Measurements from ENCODE around the gene ZSCAN2.

Gene ZSCAN2

DNA sequence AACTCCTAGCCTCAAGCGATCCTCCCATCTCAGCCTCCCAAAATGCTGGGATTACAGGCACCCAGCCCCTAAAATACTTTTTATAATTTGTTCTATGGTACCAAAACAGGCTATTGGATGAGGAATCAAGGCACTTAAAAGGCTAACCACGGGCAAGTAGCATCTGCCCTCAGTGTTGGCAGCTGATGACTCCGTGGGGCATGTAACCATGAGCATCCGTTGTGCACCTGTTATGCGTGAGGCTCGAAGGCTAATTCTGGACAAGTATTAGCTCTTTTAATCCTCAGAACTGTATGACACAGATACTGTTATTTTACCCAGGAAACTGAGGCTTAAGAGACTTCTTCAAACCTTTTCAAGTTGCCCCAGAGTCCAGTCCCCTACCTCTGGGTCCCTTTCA is 43.0 kb downstream of the ZSCAN2 start:
- no peak for DNase-seq

DNA sequence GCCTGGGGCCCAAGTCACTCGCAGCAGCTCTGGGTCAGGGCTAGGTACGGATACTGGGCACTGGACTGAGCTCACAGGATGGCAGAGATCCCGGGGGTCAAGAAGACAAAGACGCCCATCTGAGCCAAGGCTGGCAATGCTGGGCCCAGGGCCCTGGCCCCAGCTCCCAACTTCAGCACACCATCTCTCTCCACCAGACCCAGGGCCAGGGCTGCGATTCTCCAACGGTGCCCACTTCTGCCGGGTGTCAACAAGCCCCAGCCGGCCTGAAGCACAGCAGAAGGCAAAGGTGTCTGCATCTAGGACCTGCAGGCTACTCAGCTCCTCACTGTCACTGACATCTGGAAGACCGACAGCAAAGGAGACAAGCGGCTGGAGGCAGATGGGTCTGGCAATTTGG is 44.7 kb downstream of the ZSCAN2 start:
- DNase-seq = no peak

DNA sequence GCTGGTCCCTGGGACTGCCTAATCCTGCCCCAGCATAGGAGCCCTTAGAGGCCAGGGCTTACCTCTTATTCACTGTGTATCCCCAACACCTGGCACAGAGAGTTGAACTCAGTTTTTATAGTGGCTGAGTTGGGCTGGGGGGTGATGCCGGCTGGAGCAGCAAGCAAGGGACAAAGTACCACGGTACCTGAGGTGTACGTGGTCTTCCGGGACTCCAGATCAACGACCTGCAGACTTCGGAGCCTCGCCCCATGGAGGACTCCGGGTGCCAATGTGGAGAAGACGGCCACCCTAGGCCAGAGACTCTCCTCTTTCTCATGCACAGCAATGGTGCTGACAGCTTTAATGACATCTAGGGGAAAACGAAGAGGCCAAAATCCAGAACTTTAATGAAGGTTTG is 45.2 kb downstream of the ZSCAN2 start:
- no peak for DNase-seq

GRCh38 chr15:84647726-84648125 is 46.9 kb downstream of the ZSCAN2 start:
- DNase-seq = no peak

- no peak for DNase-seq
Measured at GRCh38 chr15:84648539-84648938, 47.7 kb downstream of the ZSCAN2 start.

GRCh38 chr15:84649706-84650105 is 48.9 kb downstream of the ZSCAN2 start:
- no peak for DNase-seq

GRCh38 chr15:84653584-84653909 is 52.7 kb downstream of the ZSCAN2 start:
- DNase-seq = no peak

DNA sequence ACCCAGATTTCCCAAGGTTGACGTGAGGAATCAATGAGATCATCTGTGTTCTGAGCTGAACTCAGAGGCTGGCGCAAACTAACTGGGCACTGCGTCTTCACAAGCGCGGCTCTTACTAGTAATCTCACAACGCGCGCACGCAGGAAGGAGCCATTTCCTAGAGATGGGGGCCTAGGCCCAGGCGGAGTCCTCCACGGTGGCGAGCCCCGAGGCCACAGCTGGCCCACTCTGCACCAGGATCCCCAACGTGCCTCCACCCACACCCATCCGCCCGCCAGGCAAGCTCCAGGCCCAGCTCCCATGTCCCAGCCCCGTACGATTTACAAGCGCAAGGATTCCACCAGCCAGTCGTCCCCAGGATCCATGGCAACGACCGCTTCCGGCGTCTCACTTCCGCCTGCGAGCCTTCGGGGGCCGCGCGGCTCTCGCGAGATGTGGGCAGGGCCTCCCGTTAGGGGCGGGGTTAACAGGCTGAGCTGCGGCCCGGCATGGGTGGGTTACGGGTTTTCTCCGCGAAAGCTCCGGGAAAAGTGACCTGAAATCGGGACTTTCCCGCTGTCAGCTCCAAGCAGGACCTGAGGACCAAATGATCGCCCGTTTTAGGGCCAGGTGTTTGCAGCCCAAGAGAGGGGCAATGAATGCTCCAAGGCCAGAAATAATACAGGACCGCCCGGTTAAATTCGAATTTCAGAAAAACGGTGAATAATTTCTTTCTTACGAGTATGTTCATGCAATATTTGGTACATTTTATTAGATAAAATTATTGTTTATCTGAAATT is 53.3 kb downstream of the ZSCAN2 start, which contains the start of gene WDR73:
WDR73 (minus strand) TSS at position 374 of the 779 bp plus-strand sequence; CDS start at position 365, 9 bp downstream.
- DNase-seq = peak; percentile 98 to 99

- DNase-seq = peak; percentile 86 to 87
Measured at GRCh38 chr15:84654689-84655453, 54.1 kb downstream of the ZSCAN2 start.

GRCh38 chr15:84656972-84657371 is 56.2 kb downstream of the ZSCAN2 start:
- no peak for DNase-seq

- no peak for DNase-seq
Measured at GRCh38 chr15:84657748-84658079, 56.9 kb downstream of the ZSCAN2 start.

- peak; percentile 86 to 89 for DNase-seq
Measured at GRCh38 chr15:84658080-84658787, 57.4 kb downstream of the ZSCAN2 start, which contains the start of gene NMB. TSS of gene NMB (minus strand) at chr15:84658199. CDS start at chr15:84658152, 47 bp downstream.

DNA sequence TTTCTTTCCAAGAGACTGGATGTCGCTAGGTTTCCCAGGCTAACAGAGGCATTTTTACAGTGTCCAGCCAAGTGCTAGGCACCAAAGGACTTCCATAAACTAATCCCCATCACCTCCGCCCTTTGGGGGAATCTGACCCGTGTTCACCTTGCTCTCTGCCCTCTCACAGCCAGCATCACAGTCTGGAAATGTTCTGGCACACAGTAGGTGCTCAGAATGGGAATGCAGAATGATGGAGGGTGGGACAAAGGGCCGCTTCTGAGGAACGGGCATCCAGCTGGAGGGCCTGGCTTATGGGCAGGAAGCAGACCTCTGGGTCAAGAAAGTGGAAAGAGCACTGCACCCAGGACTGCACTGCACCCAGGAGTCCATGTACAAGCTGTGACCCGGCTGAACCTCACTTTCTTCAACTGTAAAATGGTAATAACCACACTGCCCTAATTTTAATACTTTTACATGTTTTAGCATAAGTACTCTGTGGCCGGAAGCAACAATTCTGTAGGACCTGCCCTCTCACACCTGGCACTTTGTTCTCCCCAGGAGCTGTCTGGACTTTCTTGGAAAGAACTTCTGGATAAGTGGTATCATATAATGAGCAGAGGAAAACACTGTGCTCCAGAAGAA is 58.1 kb downstream of the ZSCAN2 start:
- DNase-seq = no peak

DNA sequence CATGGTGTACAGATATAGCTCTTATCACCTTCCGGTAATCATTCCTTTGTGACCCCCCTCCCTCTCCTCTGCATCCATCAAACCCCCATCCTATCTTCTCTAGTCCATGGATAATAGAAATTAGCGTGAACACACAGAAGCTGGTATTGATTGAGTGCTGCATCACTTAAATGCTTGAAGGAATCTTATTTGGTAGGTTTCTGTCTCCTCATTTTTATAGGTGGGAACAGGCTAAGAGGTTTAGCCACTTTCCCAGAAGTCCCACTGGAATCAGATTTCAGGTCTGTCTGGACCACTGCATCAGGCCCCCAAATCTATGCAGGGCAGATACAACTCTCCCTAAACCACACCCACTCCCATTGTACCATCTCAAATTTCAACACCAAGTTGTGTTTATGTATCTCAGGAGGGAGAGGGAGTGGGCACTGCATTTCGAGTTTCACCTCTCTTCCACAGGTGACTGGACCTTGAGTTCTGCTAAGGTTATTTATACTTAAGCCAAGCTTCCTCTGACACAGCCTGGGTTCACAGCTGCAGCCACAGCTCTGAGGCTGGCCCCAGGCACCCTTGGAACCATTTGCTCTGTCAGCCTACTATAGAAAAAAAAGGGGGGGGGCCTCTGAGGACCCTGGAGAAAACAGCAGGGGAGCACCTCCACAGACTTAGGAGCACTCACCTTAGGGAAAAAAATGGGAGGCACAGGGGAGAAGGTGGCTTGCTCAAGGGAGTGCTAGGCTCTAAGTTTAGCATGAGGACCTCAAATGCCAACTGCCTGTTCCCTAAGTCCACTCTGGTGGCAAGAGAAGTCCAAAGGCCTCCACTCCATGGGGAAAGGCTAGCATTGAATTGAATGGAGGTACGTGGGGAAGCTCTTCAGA is 59.3 kb downstream of the ZSCAN2 start:
- DNase-seq = no peak

DNA sequence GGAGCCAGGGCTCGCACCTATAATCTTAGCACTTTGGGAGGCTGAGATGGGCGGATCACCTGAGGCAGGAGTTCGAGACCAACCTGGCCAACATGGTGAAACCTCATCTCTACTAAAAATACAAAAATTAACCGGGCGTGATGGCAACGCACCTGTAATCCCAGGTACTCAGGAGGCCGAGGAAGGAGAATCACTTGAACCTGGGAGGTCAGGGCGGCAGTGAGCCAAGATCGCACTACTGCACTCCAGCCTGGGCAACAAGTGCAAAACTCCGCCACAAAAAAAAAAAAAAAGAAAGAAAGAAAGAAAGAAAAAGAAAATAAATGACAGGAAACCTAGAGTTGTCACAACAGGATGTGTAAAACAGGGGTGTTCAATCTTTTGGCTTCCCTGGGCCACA is 60.2 kb downstream of the ZSCAN2 start:
- DNase-seq = no peak

DNA sequence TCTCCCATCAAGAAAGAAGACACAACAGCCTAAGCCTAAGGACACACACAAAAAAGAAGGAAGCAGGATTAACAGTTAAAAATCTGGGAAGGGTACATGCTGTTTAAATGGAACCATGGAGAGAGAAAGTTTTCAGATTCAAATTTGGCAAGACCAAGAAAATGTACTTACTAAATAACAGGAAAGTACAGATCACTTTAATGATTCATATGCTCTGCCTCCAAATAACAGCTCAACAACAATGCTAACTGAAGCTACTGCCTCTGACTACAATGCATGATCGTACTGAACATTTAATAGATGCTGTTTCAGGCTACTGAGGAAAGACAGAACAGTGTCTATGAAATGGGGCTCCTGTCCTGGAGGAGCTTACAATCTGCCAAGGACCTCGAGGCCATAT is 65.6 kb downstream of the ZSCAN2 start:
- DNase-seq = no peak

DNA sequence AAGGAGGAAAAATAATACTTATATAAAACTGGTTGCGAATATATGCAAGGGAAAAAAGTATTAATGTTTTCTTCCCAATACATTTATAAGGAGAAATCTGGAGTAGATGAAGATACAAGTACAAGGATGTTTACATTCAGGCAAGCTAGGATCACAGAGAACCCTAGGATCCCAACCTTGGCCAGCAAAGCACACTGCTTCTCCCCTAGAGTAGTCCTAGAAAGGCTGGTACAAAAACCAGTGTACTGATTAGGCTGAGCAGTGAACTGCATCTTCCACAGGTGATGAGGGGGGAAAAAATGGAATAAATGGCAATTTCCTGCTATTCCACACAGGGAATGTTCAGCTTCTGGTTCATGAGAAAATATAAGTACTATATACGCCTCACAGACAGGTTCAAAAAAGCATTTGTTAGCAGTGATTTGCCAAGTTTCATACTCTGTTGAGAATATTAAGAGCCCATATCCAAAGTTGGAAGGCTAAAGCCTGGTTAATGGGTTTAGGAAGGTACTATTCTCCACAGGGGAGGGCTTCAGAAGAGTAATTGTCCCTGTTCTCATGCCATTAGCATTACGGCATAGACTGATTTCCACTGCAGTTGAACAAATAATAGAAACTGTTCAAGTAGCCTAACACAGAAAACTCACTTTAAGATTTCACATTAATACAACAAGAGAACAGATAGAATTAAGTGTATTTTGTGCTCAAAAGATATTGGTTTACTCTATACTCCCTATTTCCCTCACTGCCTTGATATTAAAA is 67.6 kb downstream of the ZSCAN2 start:
- no peak for DNase-seq

- DNase-seq = peak; percentile 72 to 74
Measured at GRCh38 chr15:84669726-84670125, 68.9 kb downstream of the ZSCAN2 start.

GRCh38 chr15:84671211-84671610 is 70.4 kb downstream of the ZSCAN2 start:
- DNase-seq = no peak
